HEK293 (cell line): ENCODE data around the gene TCF7L2.
A peak's percentile ranks its signal among the peaks of the same experiment; 100 is the strongest.

Experiments
- CTCF ChIP-seq: fragments of 450-650 bp; formaldehyde crosslinking; IDR thresholded peaks from 2 replicates; pipeline ENCODE4 v1.5.1; 2016; ENCODE audit warnings: missing biosample characterization, missing genetic modification characterization
- GLI4 ChIP-seq: fragments of 450-650 bp; formaldehyde crosslinking; IDR thresholded peaks from 2 replicates; pipeline ENCODE4 v1.5.1; 2016; ENCODE audit warnings: missing biosample characterization, missing genetic modification characterization
- KLF9 ChIP-seq: fragments of 450-650 bp; formaldehyde crosslinking; IDR thresholded peaks from 2 replicates; pipeline ENCODE4 v1.5.1; 2016; ENCODE audit warnings: missing biosample characterization, missing genetic modification characterization, low read depth
- PATZ1 ChIP-seq: fragments of 450-650 bp; formaldehyde crosslinking; IDR thresholded peaks from 2 replicates; pipeline ENCODE4 v1.5.1; 2016; ENCODE audit warnings: missing biosample characterization, missing genetic modification characterization
- PRDM1 ChIP-seq: fragments of 450-650 bp; formaldehyde crosslinking; IDR thresholded peaks from 2 replicates; pipeline ENCODE4; 2016; ENCODE audit warnings: missing biosample characterization, missing genetic modification characterization
- REPIN1 ChIP-seq: fragments of 450-650 bp; formaldehyde crosslinking; IDR thresholded peaks from 2 replicates; pipeline ENCODE4 v1.5.1; 2017; ENCODE audit warnings: missing biosample characterization, missing genetic modification characterization, low read depth
- TSHZ1 ChIP-seq: fragments of 450-650 bp; formaldehyde crosslinking; IDR thresholded peaks from 2 replicates; pipeline ENCODE4 v1.5.1; 2016; ENCODE audit warnings: missing biosample characterization, missing genetic modification characterization, borderline replicate concordance
- ZEB2 ChIP-seq: fragments of 450-650 bp; formaldehyde crosslinking; IDR thresholded peaks from 2 replicates; pipeline ENCODE4 v1.5.1; 2016; ENCODE audit warnings: missing biosample characterization, missing genetic modification characterization
- ZNF138 ChIP-seq: fragments of 450-650 bp; formaldehyde crosslinking; IDR thresholded peaks from 2 replicates; pipeline ENCODE4 v1.5.1; 2016; ENCODE audit warnings: missing biosample characterization, missing genetic modification characterization, borderline replicate concordance
- ZNF146 ChIP-seq: fragments of 450-650 bp; formaldehyde crosslinking; IDR thresholded peaks from 2 replicates; pipeline ENCODE4 v1.5.1; 2016; ENCODE audit warnings: missing biosample characterization, missing genetic modification characterization
- ZNF169 ChIP-seq: fragments of 450-650 bp; formaldehyde crosslinking; IDR thresholded peaks from 2 replicates; pipeline ENCODE4 v1.5.1; 2016; ENCODE audit warnings: missing biosample characterization, missing genetic modification characterization
- ZNF214 ChIP-seq: fragments of 450-650 bp; formaldehyde crosslinking; IDR thresholded peaks from 2 replicates; pipeline ENCODE4 v1.5.1; 2017; ENCODE audit warnings: missing biosample characterization, mild to moderate bottlenecking, missing genetic modification characterization, borderline replicate concordance
- ZNF223 ChIP-seq: fragments of 450-650 bp; formaldehyde crosslinking; IDR thresholded peaks from 2 replicates; pipeline ENCODE4 v1.5.1; 2016; ENCODE audit warnings: missing biosample characterization, missing genetic modification characterization
- ZNF23 ChIP-seq: fragments of 450-650 bp; formaldehyde crosslinking; IDR thresholded peaks from 2 replicates; pipeline ENCODE4 v1.5.1; 2016; ENCODE audit warnings: missing biosample characterization, missing genetic modification characterization, borderline replicate concordance
- ZNF266 ChIP-seq: fragments of 450-650 bp; formaldehyde crosslinking; IDR thresholded peaks from 2 replicates; pipeline ENCODE4 v1.5.1; 2016; ENCODE audit warnings: missing biosample characterization, missing genetic modification characterization, low read depth
- ZNF335 ChIP-seq: fragments of 450-650 bp; formaldehyde crosslinking; conservative IDR thresholded peaks from 2 replicates; pipeline ENCODE4 v1.5.1; 2016; ENCODE audit warnings: missing biosample characterization, missing genetic modification characterization
- ZNF404 ChIP-seq: fragments of 450-650 bp; formaldehyde crosslinking; IDR thresholded peaks from 2 replicates; pipeline ENCODE4 v1.5.1; 2017; ENCODE audit warnings: missing biosample characterization, missing genetic modification characterization
- ZNF449 ChIP-seq: fragments of 450-650 bp; formaldehyde crosslinking; IDR thresholded peaks from 2 replicates; pipeline ENCODE4 v1.5.1; 2017; ENCODE audit warnings: missing biosample characterization, mild to moderate bottlenecking, missing genetic modification characterization, moderate library complexity
- ZNF48 ChIP-seq: fragments of 450-650 bp; formaldehyde crosslinking; IDR thresholded peaks from 2 replicates; pipeline ENCODE4 v1.5.1; 2016; ENCODE audit warnings: missing biosample characterization, missing genetic modification characterization
- ZNF488 ChIP-seq: fragments of 450-650 bp; formaldehyde crosslinking; IDR thresholded peaks from 2 replicates; pipeline ENCODE4 v1.5.1; 2016; ENCODE audit warnings: missing biosample characterization, missing genetic modification characterization
- ZNF501 ChIP-seq: fragments of 450-650 bp; formaldehyde crosslinking; IDR thresholded peaks from 2 replicates; pipeline ENCODE4 v1.5.1; 2016; ENCODE audit warnings: missing biosample characterization, missing genetic modification characterization
- ZNF580 ChIP-seq: fragments of 450-650 bp; formaldehyde crosslinking; IDR thresholded peaks from 2 replicates; pipeline ENCODE4 v1.5.1; 2016; ENCODE audit warnings: missing biosample characterization, missing genetic modification characterization
- ZNF704 ChIP-seq: fragments of 450-650 bp; formaldehyde crosslinking; IDR thresholded peaks from 2 replicates; pipeline ENCODE4 v1.5.1; 2016; ENCODE audit warnings: missing biosample characterization, missing genetic modification characterization
- ZNF777 ChIP-seq: fragments of 450-650 bp; formaldehyde crosslinking; IDR thresholded peaks from 2 replicates; pipeline ENCODE4 v1.5.1; 2017; ENCODE audit warnings: missing biosample characterization, missing genetic modification characterization, borderline replicate concordance
- ZSCAN5A ChIP-seq: fragments of 450-650 bp; formaldehyde crosslinking; IDR thresholded peaks from 2 replicates; pipeline ENCODE4 v1.5.1; 2016; ENCODE audit warnings: missing biosample characterization, missing genetic modification characterization

The TCF7L2 gene

GRCh38 chr10:113093188-113094113, 143.4 kb downstream of the TCF7L2 start (continued):
- TF ChIP-seq ZEB2 (tag by site-specific recombination) (peak; percentile 91), PRDM1 (tag by site-specific recombination) (peak; percentile 59), ZNF146 (tag by site-specific recombination) (no peak), PATZ1 (tag by site-specific recombination) (0 out of 2 replicates have a peak, but pooled peaks have one; percentile 52), KLF9 (0 out of 2 replicates have a peak, but pooled peaks have one; percentile 20), ZNF704 (tag by site-specific recombination) (no peak), ZNF138 (tag by site-specific recombination) (no peak), ZNF580 (tag by site-specific recombination) (no peak), REPIN1 (tag by site-specific recombination) (no peak), ZNF23 (tag by site-specific recombination) (no peak), ZNF48 (tag by site-specific recombination) (no peak), ZNF777 (tag by site-specific recombination) (no peak), TSHZ1 (tag by site-specific recombination) (peak; percentile 91), ZNF214 (tag by site-specific recombination) (no peak), ZNF169 (tag by site-specific recombination) (no peak), CTCF (tag by site-specific recombination) (no peak), ZNF501 (no peak), ZNF266 (no peak), ZNF335 (tag by site-specific recombination) (no peak), ZNF223 (tag by site-specific recombination) (no peak), ZSCAN5A (tag by site-specific recombination) (no peak), ZNF404 (tag by site-specific recombination) (no peak), ZNF488 (tag by site-specific recombination) (no peak), GLI4 (no peak), ZNF449 (tag by site-specific recombination) (no peak; the same call in 1 of the 2 replicates)
